Activated CD8-positive, alpha-beta memory T cell treated with anti-CD3 and anti-CD28 coated beads, Interleukin-2, amount 50 U/mL, for 24 hours (primary cell): ENCODE results near the gene CCDC158.

ENCODE experiments used
- DNase-seq: peaks from one replicate; pipeline ENCODE4 v3.0.0-alpha.2; 2020; ENCODE audit errors: extremely low read depth

Gene CCDC158

GRCh38 chr4:76280488-76281441 lies 140.2 kb downstream of the CCDC158 start:
- no peak for DNase-seq

GRCh38 chr4:76279462-76279861 lies 141.5 kb downstream of the CCDC158 start:
- no peak for DNase-seq

- DNase-seq = no peak
Measured at GRCh38 chr4:76278583-76278982, 142.4 kb downstream of the CCDC158 start.

GRCh38 chr4:76277667-76278066 lies 143.3 kb downstream of the CCDC158 start:
- DNase-seq = no peak

- no peak for DNase-seq
Measured at GRCh38 chr4:76276813-76277212, 144.1 kb downstream of the CCDC158 start.

- DNase-seq = no peak
Measured at GRCh38 chr4:76275486-76276124, 145.3 kb downstream of the CCDC158 start.

GRCh38 chr4:76272999-76273398 lies 147.9 kb downstream of the CCDC158 start:
- no peak for DNase-seq

GRCh38 chr4:76272582-76272981 lies 148.4 kb downstream of the CCDC158 start:
- DNase-seq = no peak

- no peak for DNase-seq
Measured at GRCh38 chr4:76272073-76272472, 148.9 kb downstream of the CCDC158 start.

GRCh38 chr4:76271248-76271647 lies 149.7 kb downstream of the CCDC158 start:
- DNase-seq = no peak

- no peak for DNase-seq
Measured at GRCh38 chr4:76270244-76271175, 150.4 kb downstream of the CCDC158 start.

GRCh38 chr4:76267811-76268210 lies 153.1 kb downstream of the CCDC158 start:
- DNase-seq = no peak

GRCh38 chr4:76266627-76267026 lies 154.3 kb downstream of the CCDC158 start:
- DNase-seq = no peak

- DNase-seq = no peak
Measured at GRCh38 chr4:76265631-76266218, 155.2 kb downstream of the CCDC158 start.
